Small intestine (tissue), 7 donors: ENCODE measurements around the gene PITPNM3. TPM values are rescaled to one million over a fixed set of nuclear protein-coding genes. Genes with fewer than 3 reads are reported as not detected.

Source experiments
- DNase-seq, 2 donors: peaks; one replicate each; pipeline versions ENCODE4 v3.0.0 to v3.0.0-alpha.2; 2013
- FAIRE-seq: peaks from 2 replicates; lab custom pipeline; 2012; peaks lifted over from hg19 to GRCh38; lab: Jason Lieb, UNC
- H3K27ac ChIP-seq, 3 donors: one replicate each; pipeline ENCODE4 v1.5.1; 2013; ENCODE audit warnings: low read length in 2 of 3, mild to moderate bottlenecking in 2 of 3, control low read depth in 1 of 3, inconsistent platforms in 1 of 3, low read depth in 1 of 3, moderate library complexity in 1 of 3
- H3K27me3 ChIP-seq, 3 donors: one replicate each; pipeline ENCODE4 v1.6.1; 2013; ENCODE audit warnings: low read length in 3 of 3, inconsistent platforms in 1 of 3; ENCODE audit not compliant: control insufficient read depth in 3 of 3, insufficient read depth in 3 of 3
- H3K36me3 ChIP-seq, 3 donors: one replicate each; pipeline ENCODE4 v1.6.1; 2013; ENCODE audit warnings: low read length in 3 of 3, inconsistent platforms in 1 of 3, low read depth in 1 of 3, mild to moderate bottlenecking in 1 of 3, moderate library complexity in 1 of 3; ENCODE audit not compliant: control insufficient read depth in 3 of 3, insufficient read depth in 2 of 3
- H3K4me1 ChIP-seq, 3 donors: one replicate each; pipeline ENCODE4 v1.6.1; 2013; ENCODE audit warnings: low read length in 2 of 3, inconsistent platforms in 1 of 3, low read depth in 1 of 3, mild to moderate bottlenecking in 1 of 3, moderate library complexity in 1 of 3; ENCODE audit not compliant: control insufficient read depth in 3 of 3, insufficient read depth in 2 of 3
- H3K4me3 ChIP-seq, 3 donors: one replicate each; pipeline ENCODE4 v1.5.1; 2013; ENCODE audit warnings: low read length in 3 of 3, control low read depth in 1 of 3, inconsistent platforms in 1 of 3, low read depth in 1 of 3, mild to moderate bottlenecking in 1 of 3, moderate library complexity in 1 of 3
- H3K9me3 ChIP-seq, 2 donors: one replicate each; pipeline ENCODE4 v1.6.1; 2013; ENCODE audit warnings: low read depth in 1 of 2, low read length in 1 of 2; ENCODE audit not compliant: control insufficient read depth in 2 of 2, insufficient read depth in 1 of 2
- WGBS, 3 donors: extraction: QIAGEN DNeasy Blood & Tissue Kit; methylation state at CpG; one replicate each; pipeline ENCODE4 v1.1.7; 2013; 5-methylcytosine and 5-hydroxymethylcytosine counted together
- polyA plus RNA-seq, 4 donors: library from polyadenylated mRNA; stranded (reverse) in 3 of 4; unstranded in 1 of 4; fragments of 200-250 nt in 3 of 4; fragments of 120-200 nt in 1 of 4; gene quantifications; one replicate each; pipeline versions ENCODE4 v1.2.1 to v1.2.3, GENCODE V29; 2013
- donor health status: healthy with polysubstance abuse.
- donor health status: control.
- donor health status: control.
- donor health status: Bipolar disorder and iron deficiency.
- donor health status: healthy.

The PITPNM3 gene
- polyA plus RNA-seq, 4 donors: 0.22 to 1.7 (median 0.70) TPM

GRCh38 chr17:6470751-6471521, 85.4 kb downstream of the PITPNM3 start:
- no peaks in the 10 kb centered on the region for H3K27me3 ChIP-seq
- peaks cover 0 to 3% of the 10 kb centered on the region in 2 donors for H3K9me3 ChIP-seq
- DNase-seq (no peak), FAIRE-seq (no peak)
- WGBS, 3 donors: 82 to 91% (median 90%) methylated on average over 17 of the region's 17 CpGs
- no peak overlapping the region for H3K4me3 ChIP-seq
- H3K4me1 ChIP-seq: peaks cover 0 to 4% (median 0%) of the 10 kb centered on the region in 3 donors
- H3K27ac ChIP-seq: no peak overlapping the region
- no peaks in the 10 kb centered on the region for H3K36me3 ChIP-seq

DNA sequence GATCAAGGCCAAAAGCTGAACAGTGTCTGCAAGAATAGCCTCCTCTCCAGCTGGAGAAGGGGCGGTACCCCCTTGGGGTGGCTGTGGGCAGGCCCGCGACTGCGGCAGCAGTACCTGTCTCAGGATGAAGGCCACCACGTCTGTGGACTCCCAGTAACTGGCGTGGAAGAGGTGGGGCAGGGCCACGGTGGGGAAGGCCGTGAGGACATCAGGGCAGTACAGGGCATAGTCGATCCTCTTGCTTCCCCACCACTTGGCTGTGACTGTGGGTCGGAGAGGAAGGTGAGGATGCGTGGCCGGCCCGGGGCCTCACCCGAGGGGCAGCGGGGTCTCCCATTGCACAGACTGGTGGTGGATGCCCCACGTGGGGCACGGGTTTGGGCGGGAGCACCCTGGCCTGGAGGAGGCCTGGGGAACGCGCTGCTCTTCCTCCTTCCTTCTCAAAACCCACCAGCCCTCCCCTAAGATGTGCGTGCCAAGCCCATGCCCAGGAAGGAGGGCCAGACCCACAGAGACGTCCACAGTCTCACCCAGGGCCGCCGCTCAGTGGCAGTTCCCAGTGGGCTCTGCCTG, 86.1 kb downstream of the PITPNM3 start:
- no peak for FAIRE-seq
- Histone ChIP-seq H3K27ac (no peak overlapping the region), H3K4me3 (no peak overlapping the region), H3K4me1 (peaks cover 0 to 4% (median 0%) of the 10 kb centered on the region in 3 donors), H3K27me3 (no peaks in the 10 kb centered on the region), H3K9me3 (peaks cover 0 to 3% of the 10 kb centered on the region in 2 donors), H3K36me3 (no peaks in the 10 kb centered on the region)
- DNase-seq: no peak
- WGBS, 3 donors: 90 to 94% (median 92%) methylated on average over 23 to 24 of the region's 24 CpGs

DNA sequence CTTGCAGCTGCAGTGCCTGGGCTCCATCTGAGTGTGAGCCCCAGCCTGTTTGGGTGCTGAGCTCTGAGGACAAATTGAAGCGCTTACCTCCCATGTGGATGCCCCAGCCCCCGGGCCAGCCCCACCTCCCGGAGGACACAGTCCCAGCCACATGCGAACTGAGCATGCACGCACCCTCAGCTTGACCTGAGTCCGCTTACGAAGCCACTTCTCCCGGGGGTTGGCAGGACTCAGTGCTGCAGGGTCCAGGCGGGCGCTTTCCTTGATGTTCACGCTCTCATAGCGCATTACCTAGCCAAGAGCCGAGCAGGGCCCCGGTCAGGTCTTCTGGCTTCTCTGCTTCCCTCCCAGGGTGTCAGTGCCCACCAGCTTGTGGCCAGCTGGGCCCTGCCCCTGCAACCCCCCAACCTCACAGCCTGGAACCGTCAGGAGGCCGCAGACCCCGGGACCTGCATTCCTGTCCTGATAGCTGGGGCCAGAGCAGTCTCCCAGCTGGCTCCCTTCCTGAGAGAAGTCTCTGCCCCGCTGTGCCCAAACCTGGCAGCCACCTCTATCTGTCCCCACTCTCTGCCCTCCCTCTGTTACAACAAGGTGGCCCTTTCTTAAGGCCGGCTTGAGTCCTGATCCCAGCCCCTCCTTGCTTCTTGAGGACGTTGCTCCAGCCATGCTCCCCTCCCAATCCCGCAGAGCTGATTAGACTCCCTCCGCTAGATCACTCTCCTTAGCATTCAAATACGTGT, 88.1 kb downstream of the PITPNM3 start:
- Histone ChIP-seq H3K4me1 (peaks cover 0 to 4% (median 0%) of the 10 kb centered on the region in 3 donors), H3K27ac (no peak overlapping the region), H3K4me3 (no peak overlapping the region), H3K9me3 (peaks cover 0 to 3% of the 10 kb centered on the region in 2 donors), H3K36me3 (no peaks in the 10 kb centered on the region), H3K27me3 (no peaks in the 10 kb centered on the region)
- DNase-seq (no peak), FAIRE-seq (no peak)
- 87 to 91% (median 89%) methylated on average over 23 of the region's 23 CpGs for WGBS, 3 donors

DNA sequence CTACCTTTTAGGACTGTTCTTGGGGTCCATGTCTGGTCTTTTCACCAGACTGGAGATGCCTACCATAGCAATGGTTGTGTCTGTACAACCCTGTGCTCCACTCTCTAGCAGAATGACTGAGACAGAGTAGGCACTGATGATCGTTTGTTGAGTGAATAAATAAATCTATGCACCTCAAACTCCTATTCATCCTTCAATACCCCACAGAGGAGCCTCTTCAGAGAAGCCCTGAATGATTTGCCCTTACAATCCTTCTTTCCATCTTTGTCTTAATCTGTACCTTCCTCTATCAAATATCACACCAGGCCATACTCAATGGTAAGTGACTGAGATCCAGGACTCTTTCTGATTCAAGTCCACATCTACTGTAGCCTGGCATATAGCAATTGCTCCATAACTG, 88.8 kb downstream of the PITPNM3 start:
- Histone ChIP-seq H3K27me3 (no peaks in the 10 kb centered on the region), H3K4me1 (no peaks in the 10 kb centered on the region), H3K9me3 (peaks cover 0 to 3% of the 10 kb centered on the region in 2 donors), H3K27ac (no peak overlapping the region), H3K36me3 (no peaks in the 10 kb centered on the region), H3K4me3 (no peak overlapping the region)
- 74 to 82% (median 80%) methylated on average over 1 of the region's 1 CpG for WGBS, 3 donors
- DNase-seq (no peak), FAIRE-seq (no peak)

- WGBS, 3 donors: 78 to 81% (median 80%) methylated on average over 19 of the region's 19 CpGs
- Histone ChIP-seq H3K4me3 (no peak overlapping the region), H3K36me3 (no peaks in the 10 kb centered on the region), H3K4me1 (no peaks in the 10 kb centered on the region), H3K27me3 (no peaks in the 10 kb centered on the region), H3K27ac (no peak overlapping the region), H3K9me3 (peaks cover 0 to 3% of the 10 kb centered on the region in 2 donors)
- DNase-seq: no peak
- no peak for FAIRE-seq
Measured at GRCh38 chr17:6465206-6466003, 91.0 kb downstream of the PITPNM3 start.

DNA sequence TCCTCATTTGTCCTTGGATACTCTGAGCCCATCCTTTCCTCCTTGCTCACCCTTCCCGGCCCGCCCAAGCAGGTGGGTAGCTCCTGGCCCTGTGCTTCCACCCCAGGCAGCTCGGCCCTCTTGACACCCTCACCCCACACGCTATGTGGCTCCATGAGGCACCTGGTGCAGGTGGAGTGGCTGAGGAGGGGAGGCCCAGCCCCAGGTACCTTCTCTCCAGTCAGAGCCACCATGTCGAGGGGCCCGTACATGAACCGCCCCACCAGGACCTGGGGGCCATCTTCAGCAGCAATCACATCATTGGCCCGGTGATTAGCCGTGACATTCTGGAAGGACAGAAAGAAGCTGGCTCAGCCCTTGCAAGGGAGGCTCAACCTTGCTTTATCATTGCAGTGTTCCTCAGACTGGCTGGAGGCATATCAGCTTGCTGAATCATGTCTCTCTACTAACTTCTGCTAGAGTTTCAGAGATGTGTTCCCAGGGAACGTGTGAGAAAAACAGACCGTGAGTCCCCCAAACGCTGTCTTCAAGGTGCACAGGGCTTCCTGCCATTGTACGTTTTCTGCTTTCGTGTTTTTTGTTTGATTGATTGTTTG, 91.8 kb downstream of the PITPNM3 start:
- no peak for FAIRE-seq
- no peak for DNase-seq

DNA sequence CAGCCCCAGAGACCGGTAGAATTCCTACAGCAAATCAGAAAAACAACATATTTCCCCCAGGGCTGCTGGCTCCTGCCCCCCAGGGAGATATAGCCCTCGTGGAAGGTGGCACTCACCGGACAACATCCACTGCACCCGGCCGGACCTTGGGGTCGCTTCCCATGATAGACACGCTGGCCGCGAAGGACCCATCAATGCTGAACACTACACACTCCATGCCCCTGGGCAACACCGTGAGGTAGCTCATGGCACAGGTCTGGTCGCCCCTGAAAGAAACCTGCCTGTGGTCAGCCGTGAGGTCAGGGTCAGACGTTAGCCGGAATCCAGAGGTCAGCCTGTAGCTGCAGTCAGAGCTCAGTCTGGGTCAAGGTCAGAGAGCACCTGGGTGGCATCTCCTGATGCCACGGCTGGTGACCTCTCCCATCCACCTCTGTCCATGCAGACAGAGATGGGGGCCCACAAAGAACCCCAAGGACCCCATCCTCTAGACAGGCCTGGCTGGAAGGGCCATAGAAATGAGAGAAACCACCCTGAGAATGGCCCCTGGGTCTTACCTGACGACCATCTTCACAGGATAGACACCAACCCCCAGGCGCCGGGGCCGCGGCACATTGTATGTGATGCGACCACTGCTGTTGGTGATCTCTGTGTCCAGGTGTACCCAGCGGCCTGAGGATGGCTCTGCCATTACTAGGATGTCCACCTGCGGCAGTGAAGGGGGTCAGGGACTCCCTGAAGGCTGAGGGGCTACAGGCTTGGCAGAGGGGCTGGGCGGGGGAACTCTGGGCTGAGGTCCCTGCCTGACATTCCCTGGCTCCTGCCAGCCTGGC, 92.5 kb downstream of the PITPNM3 start:
- Histone ChIP-seq H3K4me3 (no peak overlapping the region), H3K9me3 (peaks cover 0 to 3% of the 10 kb centered on the region in 2 donors), H3K27ac (no peak overlapping the region), H3K36me3 (no peaks in the 10 kb centered on the region), H3K27me3 (no peaks in the 10 kb centered on the region), H3K4me1 (no peaks in the 10 kb centered on the region)
- no peak for FAIRE-seq
- no peak for DNase-seq
- WGBS, 3 donors: 88 to 92% (median 92%) methylated on average over 24 of the region's 24 CpGs

More for the DNA sequence above, 91.8 kb downstream of the PITPNM3 start:
- 90 to 93% (median 93%) methylated on average over 14 of the region's 14 CpGs for WGBS, 3 donors
- Histone ChIP-seq H3K27ac (no peak overlapping the region), H3K36me3 (no peaks in the 10 kb centered on the region), H3K27me3 (no peaks in the 10 kb centered on the region), H3K4me3 (no peak overlapping the region), H3K9me3 (peaks cover 0 to 3% of the 10 kb centered on the region in 2 donors), H3K4me1 (no peaks in the 10 kb centered on the region)
